Adrenal gland (tissue), 5 donors: Measurements from ENCODE around the gene VMAC.

ENCODE experiments used
- CTCF ChIP-seq, 6 experiments: fragments of 450-650 bp in 4 of 6; fragments of 200-600 bp in 2 of 6; sonication (generic) in 1 of 6; IDR thresholded peaks; 1 replicate in 5 of 6; 2 replicates in 1 of 6; pipeline versions ENCODE4 v1.5.1 to v1.8.0; 2016 to 2021; ENCODE audit warnings: antibody characterized with exemption in 6 of 6, mild to moderate bottlenecking in 2 of 6, moderate library complexity in 1 of 6
- POLR2A ChIP-seq, 2 donors: fragments of 450-650 bp; IDR thresholded peaks; one replicate each; pipeline ENCODE4 v1.6.1; 2017; ENCODE audit warnings: antibody characterized with exemption in 2 of 2, mild to moderate bottlenecking in 2 of 2, moderate library complexity in 1 of 2
- donor health status: DM: no; HTN: no; CAD: no.

DNA sequence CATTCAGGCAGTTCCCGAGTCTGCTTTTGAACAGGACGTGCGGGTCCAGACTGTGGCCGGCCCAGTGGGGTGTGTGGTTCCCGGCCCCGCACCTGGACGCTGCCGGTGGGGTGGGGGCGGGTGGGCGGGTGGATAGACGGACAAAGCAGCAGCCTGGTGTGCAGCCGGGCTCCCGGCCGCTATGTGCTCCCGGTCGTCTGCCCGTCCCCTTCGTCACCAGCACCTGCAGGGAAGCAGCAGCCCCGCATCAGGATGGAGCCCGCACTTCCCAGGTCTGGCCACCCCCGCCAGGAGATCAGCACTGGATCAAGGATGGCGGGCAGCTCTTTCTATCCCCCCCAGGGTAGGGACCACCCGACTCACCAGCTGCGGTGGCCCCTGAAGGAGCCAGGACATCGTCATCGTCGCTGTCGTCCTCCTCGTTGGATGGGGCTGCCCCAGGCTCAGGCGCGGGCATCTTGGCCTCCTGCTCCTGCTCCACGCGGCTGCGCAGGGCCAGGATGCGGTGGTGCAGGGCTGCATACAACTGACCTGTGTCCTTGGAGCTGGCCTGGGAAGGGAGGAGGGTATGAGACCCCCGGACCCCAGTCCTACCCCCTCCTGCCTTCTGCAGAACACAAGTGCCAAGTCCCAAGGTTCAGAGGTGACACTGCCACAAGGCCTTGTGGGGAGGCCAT is 12.9 kb downstream of the VMAC start:
- TF ChIP-seq CTCF (IDR thresholded peaks at IDR 0.05) (no peak), POLR2A (IDR thresholded peaks at IDR 0.05) (no peak)
